SK-N-SH treated with all-trans-retinoic acid at 6 μM for 48 hours (cell line): ENCODE measurements around the gene OR2T1.

Source experiments
- ARNTL ChIP-seq: fragments of 450-650 bp; formaldehyde crosslinking; IDR thresholded peaks from 2 replicates; pipeline ENCODE4 v1.5.0; 2020; ENCODE audit warnings: low read depth, mild to moderate bottlenecking, moderate library complexity, borderline replicate concordance
- CREB5 ChIP-seq: fragments of 250-450 bp; sonication (Bioruptor Pico); IDR thresholded peaks from 2 replicates; pipeline ENCODE4 v1.5.1; 2020; ENCODE audit warnings: low read depth, mild to moderate bottlenecking, moderate library complexity
- CSRNP3 ChIP-seq: fragments of 250-450 bp; sonication (Bioruptor Pico); IDR thresholded peaks from 2 replicates; pipeline ENCODE4 v1.5.1; 2021; ENCODE audit warnings: mild to moderate bottlenecking, moderate library complexity
- ESRRG ChIP-seq: fragments of 250-450 bp; sonication (Bioruptor Pico); IDR thresholded peaks from 2 replicates; pipeline ENCODE4 v1.6.1; 2021; ENCODE audit warnings: mild to moderate bottlenecking
- GLIS3 ChIP-seq: fragments of 250-450 bp; sonication (Bioruptor Pico); IDR thresholded peaks from 2 replicates; pipeline ENCODE4 v1.5.0; 2020; ENCODE audit warnings: mild to moderate bottlenecking, moderate library complexity
- ISL1 ChIP-seq: fragments of 250-450 bp; sonication (Bioruptor Pico); IDR thresholded peaks from 2 replicates; pipeline ENCODE4 v2.1.2; 2022; ENCODE audit warnings: mild to moderate bottlenecking, moderate library complexity
- OSR1 ChIP-seq: fragments of 250-450 bp; sonication (Bioruptor Pico); IDR thresholded peaks from 2 replicates; pipeline ENCODE4 v1.8.0; 2022; ENCODE audit warnings: moderate library complexity, mild to moderate bottlenecking, inconsistent platforms
- RARB ChIP-seq: fragments of 250-450 bp; sonication (Bioruptor Pico); IDR thresholded peaks from 2 replicates; pipeline ENCODE4 v1.8.0; 2021; ENCODE audit warnings: mild to moderate bottlenecking, moderate library complexity
- ZFP3 ChIP-seq: fragments of 250-450 bp; sonication (Bioruptor Pico); IDR thresholded peaks from 2 replicates; pipeline ENCODE4 v1.5.0; 2020; ENCODE audit warnings: mild to moderate bottlenecking, moderate library complexity
- ZNF565 ChIP-seq: fragments of 450-650 bp; formaldehyde crosslinking; conservative IDR thresholded peaks from 2 replicates; pipeline ENCODE4 v1.5.0; 2020; ENCODE audit warnings: low read depth, mild to moderate bottlenecking, moderate library complexity
- ZNF8 ChIP-seq: fragments of 450-650 bp; formaldehyde crosslinking; IDR thresholded peaks from 2 replicates; pipeline ENCODE4 v1.5.0; 2020; ENCODE audit warnings: mild to moderate bottlenecking, moderate library complexity
- TF ChIP-seq, protein P1 (sequence below): fragments of 250-450 bp; sonication (Bioruptor Pico); IDR thresholded peaks from 2 replicates; pipeline ENCODE4 v1.8.0; 2020; ENCODE audit warnings: mild to moderate bottlenecking, moderate library complexity, borderline replicate concordance

- TF ChIP-seq ZNF8 (no peak), ESRRG (CRISPR knock-in tag) (no peak), CSRNP3 (CRISPR knock-in tag) (no peak), ZFP3 (no peak), ZNF565 (CRISPR knock-in tag) (no peak), ARNTL (CRISPR knock-in tag) (no peak), CREB5 (CRISPR knock-in tag) (no peak), GLIS3 (CRISPR knock-in tag) (no peak), OSR1 (CRISPR knock-in tag) (no peak), RARB (CRISPR knock-in tag) (no peak), ISL1 (CRISPR knock-in tag) (no peak)
- TF ChIP-seq, protein P1, sequence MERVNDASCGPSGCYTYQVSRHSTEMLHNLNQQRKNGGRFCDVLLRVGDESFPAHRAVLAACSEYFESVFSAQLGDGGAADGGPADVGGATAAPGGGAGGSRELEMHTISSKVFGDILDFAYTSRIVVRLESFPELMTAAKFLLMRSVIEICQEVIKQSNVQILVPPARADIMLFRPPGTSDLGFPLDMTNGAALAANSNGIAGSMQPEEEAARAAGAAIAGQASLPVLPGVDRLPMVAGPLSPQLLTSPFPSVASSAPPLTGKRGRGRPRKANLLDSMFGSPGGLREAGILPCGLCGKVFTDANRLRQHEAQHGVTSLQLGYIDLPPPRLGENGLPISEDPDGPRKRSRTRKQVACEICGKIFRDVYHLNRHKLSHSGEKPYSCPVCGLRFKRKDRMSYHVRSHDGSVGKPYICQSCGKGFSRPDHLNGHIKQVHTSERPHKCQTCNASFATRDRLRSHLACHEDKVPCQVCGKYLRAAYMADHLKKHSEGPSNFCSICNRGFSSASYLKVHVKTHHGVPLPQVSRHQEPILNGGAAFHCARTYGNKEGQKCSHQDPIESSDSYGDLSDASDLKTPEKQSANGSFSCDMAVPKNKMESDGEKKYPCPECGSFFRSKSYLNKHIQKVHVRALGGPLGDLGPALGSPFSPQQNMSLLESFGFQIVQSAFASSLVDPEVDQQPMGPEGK (CRISPR knock-in tag) = no peak
These were observed 14.4 kb upstream of the OR2T1 start for GRCh38 chr1:248388426-248388825.
